Hematopoietic multipotent progenitor cell (in vitro differentiated cells): ENCODE data around the gene UBAC1. TPM values are rescaled to one million over a fixed set of nuclear protein-coding genes. Genes with fewer than 3 reads are reported as not detected.
"Not testable (repeated sequence)": the region's sequence is repeated elsewhere in the genome, so short reads cannot be mapped to it uniquely, and the experiment has no call there.

ENCODE experiments used
- DNase-seq, 3 donors: peaks; one replicate each; pipeline ENCODE4 v3.0.0-alpha.2; 2011 to 2015; ENCODE audit warnings: low read depth in 2 of 3, low spot score in 2 of 3
- total RNA-seq: library from RNA; depleted of rRNA; stranded (reverse); fragments of >200 nt; gene quantifications from one replicate; pipeline ENCODE4 v1.2.3, GENCODE V29; 2012

UBAC1 gene
- total RNA-seq, 1 donor, result 31.5 TPM

DNA sequence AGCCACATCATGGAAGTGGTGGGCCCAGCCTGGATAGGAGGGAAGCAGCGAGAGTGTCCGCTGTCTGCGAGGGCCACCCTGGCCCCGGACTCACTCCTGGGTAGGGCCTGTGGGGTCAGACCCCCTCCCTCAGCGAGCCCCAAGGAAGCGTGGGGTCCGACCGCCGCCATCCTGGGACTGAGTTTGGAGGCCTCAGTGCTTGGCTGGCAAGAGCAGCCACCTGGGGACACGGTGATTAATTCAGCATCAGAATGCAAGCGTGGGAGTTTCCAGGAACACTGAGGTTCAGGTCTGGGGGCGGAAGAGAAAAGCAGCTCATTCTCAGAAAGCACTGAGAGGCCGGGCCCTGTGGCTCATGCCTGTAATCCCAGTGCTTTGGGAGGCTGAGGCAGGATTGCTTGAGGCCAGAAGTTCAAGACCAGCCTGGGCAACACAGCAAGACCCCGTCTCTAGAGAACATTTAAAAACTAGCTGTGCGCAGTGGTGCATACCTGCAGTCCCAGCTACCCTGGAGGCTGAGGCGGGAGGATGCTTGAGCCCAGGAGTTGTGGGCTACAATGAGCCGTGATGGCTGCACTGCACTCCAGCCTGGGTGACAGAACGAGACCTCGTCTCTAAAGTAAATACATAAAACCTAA, 35.6 kb downstream of the UBAC1 start:
- DNase-seq, result no peak

DNA sequence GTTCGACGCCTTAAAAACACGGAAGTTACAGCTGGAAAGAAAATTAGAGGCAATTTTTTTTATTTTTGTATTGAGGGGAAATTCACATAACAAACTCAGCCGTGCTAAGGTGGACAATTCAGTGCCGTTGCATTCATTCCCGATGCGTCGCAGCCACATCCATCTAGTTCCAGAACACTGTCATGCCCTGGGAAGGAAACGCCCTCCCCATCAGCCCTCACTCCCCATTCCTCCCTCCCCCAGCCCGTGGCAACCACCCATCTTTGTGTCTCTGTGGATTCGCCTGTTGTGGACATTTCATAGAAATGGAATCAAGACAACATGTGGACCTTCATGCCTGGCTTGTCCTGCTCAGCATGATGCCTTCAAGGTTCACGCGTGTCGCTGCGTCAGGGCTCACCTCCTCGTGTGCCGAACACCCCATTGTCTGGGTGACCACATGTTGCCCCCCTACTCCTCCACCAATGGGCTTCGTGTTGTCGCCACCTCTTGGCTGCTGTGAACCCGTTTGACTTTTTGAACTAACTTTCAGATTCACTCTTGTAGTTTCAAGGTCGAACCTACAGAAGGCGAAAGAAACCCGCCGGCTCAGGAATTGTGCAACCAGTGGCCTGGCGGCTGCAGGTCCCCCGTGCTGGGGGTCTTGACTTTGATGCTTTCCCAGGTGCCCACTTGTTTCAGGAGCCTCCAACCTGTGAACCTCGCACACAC, 36.4 kb downstream of the UBAC1 start:
- DNase-seq, result no peak

DNA sequence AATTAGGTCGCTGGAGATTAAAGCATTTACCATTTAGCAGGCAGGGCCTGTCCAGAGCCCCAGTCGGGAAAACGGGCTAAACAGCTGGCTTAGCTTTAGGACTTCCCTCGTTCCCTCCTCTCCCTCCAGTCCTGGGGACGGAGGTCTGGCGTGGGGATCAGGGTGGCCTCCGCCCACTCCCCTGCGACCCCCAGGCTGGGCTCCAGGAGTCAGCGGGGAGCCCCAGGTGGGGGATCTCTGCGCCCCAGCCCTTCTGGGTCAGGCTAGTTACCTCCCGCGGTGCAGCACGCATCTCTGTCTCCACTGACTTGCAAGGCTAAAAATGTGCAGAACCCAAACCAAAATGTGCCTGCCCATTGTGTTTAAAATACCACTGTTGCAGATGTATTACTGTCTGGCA, 37.7 kb downstream of the UBAC1 start:
- DNase-seq, result no peak

DNA sequence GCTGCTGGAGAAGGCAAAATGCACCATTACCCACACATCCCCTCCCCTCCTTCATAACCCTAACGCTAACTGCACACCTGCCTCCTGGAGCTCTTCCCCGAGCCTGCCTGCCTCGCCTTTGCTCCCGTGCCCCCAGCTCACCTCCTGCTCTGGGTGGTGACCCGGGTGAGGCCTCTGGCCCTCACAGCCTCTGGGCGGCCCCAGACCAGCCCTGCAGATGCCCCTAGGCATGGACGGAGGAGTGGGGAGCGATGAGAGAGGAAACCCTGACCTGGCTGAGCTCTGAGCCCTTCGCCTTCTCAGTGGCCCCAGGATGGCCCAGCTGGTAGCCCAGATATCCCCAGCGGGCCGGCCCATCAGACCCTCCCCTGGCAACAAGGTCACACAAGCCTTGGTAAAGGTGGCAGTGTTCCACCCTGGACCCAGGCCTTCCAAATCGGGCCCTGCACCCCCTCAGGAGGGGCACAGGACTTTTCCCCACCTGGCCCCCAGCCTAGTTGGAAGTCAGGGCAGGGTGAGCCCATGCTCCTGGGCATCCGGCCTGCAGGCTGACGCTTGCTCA, 39.3 kb downstream of the UBAC1 start:
- no peak for DNase-seq

DNA sequence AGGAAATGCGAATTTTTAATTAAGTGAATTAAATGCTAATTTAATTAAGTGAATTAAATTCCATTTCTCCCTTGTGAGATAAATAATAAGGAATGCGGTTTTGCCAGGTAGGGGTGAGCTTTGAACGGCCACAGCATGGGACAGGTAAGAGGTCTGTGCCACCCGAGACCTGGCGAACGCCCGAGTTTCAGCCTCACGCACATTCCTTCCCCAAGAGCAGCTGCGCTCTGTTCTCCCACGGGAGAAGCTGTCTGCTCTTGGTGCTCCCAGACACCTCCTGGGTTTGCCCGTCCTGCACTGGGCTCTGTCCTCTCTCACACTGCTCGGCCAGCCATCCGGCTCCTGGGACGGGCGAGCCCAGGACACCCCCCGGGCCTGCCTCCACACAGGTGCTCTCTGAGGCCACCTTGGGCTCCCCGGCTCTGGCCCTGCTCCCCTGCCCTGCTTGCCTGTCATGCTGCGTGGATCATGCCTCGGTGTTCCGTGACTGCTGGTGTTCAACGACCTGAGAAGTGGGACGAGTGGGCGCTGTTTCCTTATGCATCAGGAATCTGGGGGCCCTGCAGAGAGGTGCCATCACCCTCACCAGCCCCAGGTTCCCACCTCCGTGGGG, 40.1 kb downstream of the UBAC1 start:
- DNase-seq, result no peak

DNA sequence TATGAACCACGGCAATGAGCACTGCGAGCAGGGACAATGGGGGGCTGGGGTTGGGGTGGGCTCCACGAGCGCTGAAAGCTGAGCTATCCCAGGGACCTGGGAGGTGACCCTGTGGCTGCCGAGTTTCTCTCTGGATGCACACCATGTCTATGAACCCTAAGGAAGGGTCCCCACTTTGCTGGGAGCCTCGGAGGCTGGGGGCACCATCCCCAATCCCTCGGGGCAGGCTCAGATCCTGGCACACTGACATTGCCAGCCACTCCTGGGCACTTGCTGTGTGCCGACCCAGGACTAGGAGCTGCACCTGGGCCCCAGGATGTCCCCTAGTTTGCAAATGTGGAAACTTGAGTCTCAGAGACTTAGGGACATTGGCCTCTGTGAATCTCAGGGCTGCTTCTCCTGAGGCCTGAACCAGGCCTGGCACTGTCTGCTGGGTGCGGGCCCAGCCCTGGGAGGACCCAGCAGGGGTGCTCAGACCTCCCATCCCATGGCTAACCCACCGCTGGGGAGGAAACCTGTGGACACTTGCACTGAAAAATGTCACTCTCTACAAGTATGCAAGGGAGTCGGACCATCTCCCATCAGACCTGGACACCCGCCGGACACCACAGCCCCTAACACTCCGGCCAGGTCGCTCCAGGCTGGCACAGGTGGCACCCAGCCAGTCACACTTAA, 40.8 kb downstream of the UBAC1 start:
- no peak for DNase-seq

DNA sequence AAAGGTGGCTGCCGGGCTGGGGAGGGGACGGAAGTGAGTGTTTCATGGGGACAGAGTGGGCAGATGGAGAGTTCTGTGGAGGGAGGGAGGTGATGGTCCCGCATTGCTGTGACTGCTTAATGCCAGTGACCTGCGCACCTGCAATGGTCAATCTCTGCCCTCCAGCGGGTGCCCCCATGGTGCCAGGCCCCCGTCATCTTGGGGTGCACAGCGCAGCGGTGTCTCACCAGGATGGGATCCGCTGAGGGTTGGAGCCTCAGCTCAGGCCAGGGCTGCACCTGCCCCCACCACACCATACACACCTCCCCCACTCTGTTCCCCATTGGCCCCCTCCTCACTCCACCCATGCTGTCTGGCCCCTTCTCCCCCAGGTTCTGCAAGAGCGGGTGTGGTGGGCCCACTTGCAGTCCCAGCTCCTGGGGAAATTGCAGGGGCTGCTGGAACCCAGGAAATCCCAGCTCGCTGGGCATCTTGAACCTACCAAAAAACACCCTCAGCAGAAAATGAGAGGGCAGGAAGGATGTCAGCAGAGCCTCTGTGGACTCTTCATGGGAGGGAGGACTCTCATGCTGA, 41.8 kb downstream of the UBAC1 start:
- no peak for DNase-seq

DNA sequence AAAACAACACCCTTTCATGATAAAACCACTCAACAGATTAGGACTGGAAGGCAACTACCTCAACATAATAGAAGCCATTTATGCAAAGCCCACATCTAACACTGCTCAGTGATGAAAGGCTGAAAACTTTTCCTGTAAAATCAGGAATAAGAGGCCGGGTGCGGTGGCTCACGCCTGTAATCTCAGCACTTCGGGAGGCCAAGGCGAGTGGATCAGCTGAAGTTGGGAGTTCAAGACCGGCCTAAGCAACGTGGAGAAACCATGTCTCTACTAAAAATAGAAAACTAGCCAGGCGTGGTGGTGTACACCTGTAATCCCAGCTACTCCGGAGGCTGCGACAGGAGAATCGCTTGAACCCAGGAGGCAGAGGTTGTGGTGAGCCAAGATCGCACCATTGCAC, 44.9 kb downstream of the UBAC1 start:
- DNase-seq, result not testable (repeated sequence)

DNA sequence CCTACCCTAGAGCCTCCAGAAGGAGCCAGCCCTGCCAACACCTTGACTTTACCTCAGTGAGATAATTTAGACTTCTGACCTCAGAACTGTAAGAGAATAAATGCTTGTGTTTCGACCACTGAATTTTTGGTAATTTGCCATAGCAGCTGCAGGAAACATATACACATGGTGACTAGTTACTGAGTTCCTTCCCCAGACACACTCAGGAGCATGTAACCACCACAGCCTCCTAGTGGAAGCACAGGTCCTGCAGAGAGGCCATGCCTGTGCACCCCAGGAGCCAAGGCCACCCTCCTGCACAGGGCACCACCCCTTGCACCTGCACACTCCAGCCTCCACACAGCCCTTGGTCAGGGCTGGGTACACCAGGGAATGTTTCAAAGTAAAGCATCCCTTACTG, 46.3 kb downstream of the UBAC1 start:
- no peak for DNase-seq

DNA sequence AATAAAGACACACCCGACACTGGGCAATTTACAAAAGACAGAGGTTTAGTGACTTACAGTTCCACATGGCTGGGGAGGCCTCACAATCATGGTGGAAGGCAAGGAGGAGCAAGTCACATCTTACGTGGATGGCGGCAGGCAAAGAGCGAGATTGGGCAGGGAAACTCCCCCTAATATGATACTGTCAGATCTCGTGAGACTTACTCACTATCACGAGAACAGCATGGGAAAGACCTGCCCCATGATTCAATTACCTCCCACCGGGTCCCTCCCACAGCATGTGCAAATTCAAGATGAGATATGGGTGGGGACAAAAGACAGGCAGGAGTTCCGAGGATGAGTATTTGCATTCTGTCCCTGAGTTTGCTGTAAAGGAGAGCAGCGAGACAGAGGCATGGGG, 49.9 kb downstream of the UBAC1 start:
- not testable (repeated sequence) for DNase-seq

DNA sequence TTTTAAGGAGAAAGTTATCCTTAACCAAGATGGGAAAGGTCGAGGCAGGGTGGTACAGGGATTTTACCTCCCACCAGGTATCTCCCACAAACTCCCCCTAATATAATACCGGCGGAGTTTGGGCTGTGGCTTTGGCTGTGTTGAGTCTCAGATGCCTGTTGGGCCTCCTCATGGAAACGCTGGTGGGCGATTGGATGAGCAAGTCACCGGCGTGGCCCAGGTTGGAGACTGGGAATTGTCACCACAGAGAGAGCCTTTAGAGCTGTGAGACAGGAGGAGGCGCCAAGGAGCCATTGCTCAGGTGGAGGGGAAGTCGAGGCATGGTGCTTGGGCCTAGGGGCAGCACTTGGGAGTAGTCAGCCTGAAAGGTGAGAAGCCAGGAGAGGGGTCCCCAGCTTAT, 50.4 kb downstream of the UBAC1 start:
- DNase-seq, result no peak

DNA sequence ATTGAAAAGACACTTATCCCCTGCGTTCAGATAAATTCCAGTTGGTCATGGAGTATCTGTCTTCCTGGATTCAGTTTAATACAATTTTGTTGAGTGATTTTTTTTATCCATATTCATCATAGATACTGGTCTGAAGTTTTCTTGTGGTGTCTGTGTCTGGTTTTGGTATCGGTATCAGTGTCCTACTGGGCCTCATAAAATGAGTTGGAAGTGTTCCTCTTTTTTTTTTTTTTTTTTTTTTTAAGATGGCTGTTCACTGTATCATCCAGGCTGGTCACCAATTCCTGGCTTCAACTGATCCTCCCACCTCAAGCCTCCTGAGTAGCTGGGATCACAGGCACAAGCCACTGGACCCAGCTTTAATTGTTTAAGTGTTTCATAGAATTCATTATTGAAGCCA, 51.0 kb downstream of the UBAC1 start:
- no peak for DNase-seq

DNA sequence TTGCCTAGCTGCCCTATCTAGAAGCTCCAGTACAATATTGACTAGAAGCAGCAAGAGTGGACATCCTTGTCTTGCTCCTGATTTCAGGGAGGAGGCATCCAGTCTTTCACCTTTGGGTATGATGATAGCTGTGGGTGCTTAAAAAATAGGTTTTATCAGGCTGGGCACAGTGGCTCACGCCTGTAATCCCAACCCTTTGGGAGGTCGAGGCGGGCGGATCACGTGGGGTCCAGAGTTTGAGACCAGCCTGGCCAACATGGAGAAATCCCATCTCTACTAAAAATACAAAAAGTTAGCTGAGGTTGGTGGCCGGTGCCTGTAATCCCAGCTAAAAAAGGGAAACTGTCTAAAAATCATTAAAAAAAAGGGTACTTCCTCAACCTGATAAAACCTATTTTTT, 51.8 kb downstream of the UBAC1 start:
- no peak for DNase-seq

DNA sequence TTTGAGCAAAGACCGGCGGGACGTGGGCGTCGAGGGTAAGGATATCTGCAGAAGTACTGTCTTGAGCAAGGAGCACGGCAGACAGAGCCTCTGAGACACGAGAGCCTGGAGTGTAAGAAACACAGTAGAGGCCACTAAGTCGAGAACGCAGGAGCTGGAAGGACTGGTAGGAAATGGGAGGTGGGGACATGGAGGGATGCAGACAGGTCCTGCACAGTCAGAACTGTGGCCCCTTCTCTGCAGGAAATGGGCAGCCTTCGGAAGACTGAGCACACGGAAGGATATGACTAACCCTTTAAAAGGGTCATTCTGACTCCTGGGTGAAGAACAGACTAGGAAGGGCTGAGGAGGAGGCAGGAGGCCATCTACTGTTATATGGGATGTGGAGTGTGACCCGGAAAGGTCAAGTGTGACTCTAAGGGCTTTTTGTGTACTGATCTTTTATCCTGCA, 52.4 kb downstream of the UBAC1 start:
- DNase-seq, result no peak

DNA sequence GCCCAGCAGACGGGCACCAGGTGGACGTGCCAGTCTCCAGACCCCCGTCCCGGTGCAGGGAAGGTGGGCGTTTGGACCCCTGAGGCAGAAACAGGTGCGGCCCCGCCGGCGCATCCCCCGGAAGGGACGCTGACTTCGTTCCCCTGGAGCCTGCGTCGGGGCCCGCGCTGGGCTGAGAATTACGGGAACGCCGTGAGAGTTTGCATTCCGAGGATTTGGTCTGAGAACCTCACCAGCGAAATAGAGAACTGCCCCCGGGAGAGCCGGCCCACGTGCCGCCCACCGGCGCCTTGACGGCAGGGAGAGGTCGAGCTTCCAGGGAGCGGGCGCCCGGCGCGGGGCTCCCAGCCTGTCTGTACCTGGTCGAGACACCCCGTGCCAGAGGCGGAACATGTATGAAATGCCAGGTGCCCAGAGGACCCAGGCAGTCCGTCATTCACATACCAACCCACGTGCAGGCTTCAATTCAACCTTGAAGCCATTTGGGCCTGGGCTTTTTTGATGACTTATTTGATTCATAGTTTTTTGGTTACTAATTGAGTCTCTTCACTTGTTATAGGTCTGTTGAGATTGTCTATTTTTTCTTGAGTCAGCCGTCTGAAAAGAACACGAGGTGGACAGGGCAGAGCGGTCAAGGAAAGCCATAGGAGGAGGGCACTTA, 53.0 kb downstream of the UBAC1 start:
- no peak for DNase-seq

DNA sequence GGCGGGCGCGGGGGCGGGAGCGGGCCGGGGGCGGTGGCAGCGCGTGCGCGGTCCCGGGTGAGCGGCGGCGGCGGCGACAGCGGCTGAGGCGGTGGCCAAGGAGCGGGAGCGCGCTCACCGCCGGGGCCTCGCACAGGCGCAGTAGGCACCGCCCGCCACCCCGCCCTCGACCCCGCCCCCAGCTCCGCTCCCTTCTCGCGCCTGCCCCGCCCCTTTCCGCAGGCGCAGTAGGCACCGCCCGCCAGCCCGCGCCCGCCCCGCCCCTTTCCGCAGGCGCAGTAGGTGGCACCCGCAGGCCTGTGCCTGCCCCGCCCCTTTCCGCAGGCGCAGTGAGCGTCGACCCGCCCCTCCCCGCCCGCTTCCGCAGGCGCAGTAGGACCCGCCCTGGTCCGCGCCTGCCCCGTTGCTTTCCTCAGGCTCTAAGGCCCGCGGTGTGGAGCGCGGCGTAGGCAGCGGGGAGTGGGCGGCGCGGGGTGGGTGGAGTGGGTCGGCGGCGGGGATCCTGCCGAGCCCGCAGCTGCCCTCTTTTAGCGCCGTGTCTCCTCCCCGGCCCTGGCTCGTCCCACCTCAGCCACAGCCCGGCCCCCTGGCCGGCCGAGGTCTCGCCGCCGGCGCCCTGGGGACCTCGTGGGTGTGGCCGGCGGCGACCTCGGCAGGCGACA, 53.6 kb downstream of the UBAC1 start, which contains the start of gene CAMSAP1:
TSS of gene CAMSAP1 (minus strand) at position 116 of the 662 bp plus-strand sequence. CDS start 387 bp downstream, outside the sequence.
- peak; percentile 93 to 98 (median 95) for DNase-seq

DNA sequence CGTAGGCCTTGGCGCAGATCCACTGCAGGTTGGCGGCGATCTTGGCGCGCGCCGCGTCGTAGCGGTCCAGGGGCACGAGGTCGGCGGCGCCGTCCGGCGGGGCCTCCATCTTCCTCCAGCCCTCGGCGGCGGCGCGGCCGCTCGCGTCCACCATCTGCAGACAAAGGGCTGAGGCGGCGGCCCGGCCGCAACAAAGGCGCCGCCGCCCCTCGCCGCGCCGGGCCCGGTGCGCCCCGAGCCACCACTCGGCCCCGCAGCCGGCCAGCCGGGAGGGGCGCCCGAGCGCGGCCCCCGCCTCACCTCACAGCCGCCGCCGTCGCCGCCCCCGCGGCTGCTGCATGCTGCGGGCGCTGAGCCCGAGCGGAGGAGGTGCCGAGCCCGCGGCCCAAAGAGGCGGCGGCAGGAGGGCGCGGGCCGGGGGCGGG, 54.2 kb downstream of the UBAC1 start:
- DNase-seq, result peak in 1 of 3 donors; percentile 29

DNA sequence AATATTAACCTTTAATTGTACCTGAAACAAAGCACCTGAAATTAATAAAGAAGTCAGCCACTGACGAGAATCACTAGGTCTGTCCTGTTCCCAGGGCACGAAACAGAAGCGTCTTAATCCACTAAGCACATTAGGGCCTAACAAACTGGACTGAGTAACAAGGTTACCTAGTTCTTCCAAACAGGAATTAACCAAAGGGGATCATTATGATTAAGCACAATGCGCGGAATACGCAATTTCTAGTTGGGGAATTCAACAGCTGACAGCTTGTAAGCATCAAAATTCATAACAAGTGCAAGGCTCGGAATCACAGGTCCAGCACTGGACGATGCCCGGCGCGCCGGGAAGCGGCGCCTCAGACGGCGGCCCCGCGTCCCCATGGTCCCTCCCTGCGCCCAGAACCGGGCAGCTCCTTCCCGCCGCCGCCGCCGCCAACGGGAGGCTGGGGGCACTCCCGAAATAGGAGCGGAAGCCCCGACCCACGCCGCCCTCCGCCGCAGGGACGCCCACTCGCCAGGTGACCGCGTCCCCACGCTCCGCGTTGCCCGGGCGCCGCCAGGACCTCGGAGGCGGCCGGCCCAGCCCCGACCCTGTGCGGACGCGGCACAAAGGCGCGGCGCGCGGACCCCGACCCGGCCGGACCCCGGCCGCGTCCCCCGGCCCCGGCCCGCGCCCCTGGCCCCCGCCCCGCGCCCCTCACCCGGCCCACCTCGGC, 54.7 kb downstream of the UBAC1 start:
- no peak for DNase-seq
